Measurements from ENCODE around the gene POLR2M. TPM values are rescaled to one million over a fixed set of nuclear protein-coding genes. Genes with fewer than 3 reads are reported as not detected.

POLR2M gene
- total and polyA plus RNA-seq, 10 of the 15 experiments (the other 5 are each of a cell fraction or from before 2014, with no cell fraction given): 5.8 to 364 (median 23.7) TPM

GRCh38 chr15:57665194-57665593 is 41.3 kb upstream of the POLR2M start:
- no peaks in the 10 kb centered on the region for H3K4me1 ChIP-seq (ENCODE audit: control insufficient read depth, insufficient read depth, low read length)
- H3K9me3 ChIP-seq (replicated peaks; ENCODE audit: control insufficient read depth, insufficient read depth, low read length): no peaks in the 10 kb centered on the region
- H4K20me1 ChIP-seq (ENCODE audit: control insufficient read depth, insufficient read depth): no peaks in the 10 kb centered on the region
- FAIRE-seq (no peak), DNase-seq (ENCODE audit: low read depth, low spot score) (no peak), ATAC-seq (no peak)
- no peak overlapping the region for H3K4me3 ChIP-seq
- no peak overlapping the region for H2AFZ ChIP-seq (ENCODE audit: control insufficient read depth, low read depth, low read length)
- no peak for TF ChIP-seq RELA (IDR thresholded peaks at IDR 0.05; ENCODE audit: borderline replicate concordance, partially characterized antibody)
- no peak for TF ChIP-seq ZBTB11 (CRISPR knock-in tag; IDR thresholded peaks at IDR 0.05)
- no peak for TF ChIP-seq IRF5 (IDR thresholded peaks at IDR 0.05; ENCODE audit: borderline replicate concordance)
- TF ChIP-seq RBBP5 (conservative IDR thresholded peaks at IDR 0.05): no peak
- TF ChIP-seq SREBF1 (IDR thresholded peaks at IDR 0.05; ENCODE audit: low read length): no peak
- TF ChIP-seq POLR2AphosphoS2 (IDR thresholded peaks at IDR 0.05; ENCODE audit: low read depth, low read length): no peak
- TF ChIP-seq MEF2A (IDR thresholded peaks at IDR 0.05; ENCODE audit: insufficient read depth, low read depth, low read length): no peak
- H3K27me3 ChIP-seq (replicated peaks in 1 of 2; ENCODE audit: control insufficient read depth in 2 of 2, insufficient read depth in 2 of 2, low read length in 1 of 2): 0 out of 4 replicates have a peak, but pooled peaks cover 0 to 3% of the 10 kb centered on the region in 2 experiments
- ChIA-PET SMC1A (ENCODE audit: uncharacterized antibody, unreplicated experiment) (interaction anchor here (1.2 kb wide), 1 partner anchor 11 kb away, joined by 3 read pairs; no protein-coding TSS in a partner anchor), CTCF (interaction anchor here (0.6 to 1.3 kb wide), 2 partner anchors 85 to 196 kb away, joined by 3 to 4 read pairs; no protein-coding TSS in a partner anchor), RAD21 (ENCODE audit: unreplicated experiment) (no interaction called here), POLR2A (no interaction called here)
- no peaks in the 10 kb centered on the region for H3K36me3 ChIP-seq (ENCODE audit: control insufficient read depth in 2 of 2, insufficient read depth in 2 of 2, low read length in 1 of 2)
- H3K79me2 ChIP-seq (ENCODE audit: control insufficient read depth, insufficient read depth, low read length): no peaks in the 10 kb centered on the region
- no peak overlapping the region for H3K4me2 ChIP-seq (ENCODE audit: control insufficient read depth, insufficient read depth)
- no peak overlapping the region for H3K9ac ChIP-seq (ENCODE audit: control insufficient read depth, insufficient read depth, low read length)
- intact Hi-C loops (cut with micrococcal nuclease; ENCODE audit: unreplicated experiment): no loop called here
- BruUV-seq (replicated peaks): no TSS peak
- WGBS (ENCODE audit: insufficient coverage, insufficient replicate concordance, low lambda C conversion rate, missing lambda C conversion rate): 4% methylated on average over 2 of the region's 2 CpGs
- no peak overlapping the region for H3K27ac ChIP-seq (ENCODE audit: control insufficient read depth, insufficient read depth)
- in situ Hi-C loops (cut with MboI): no loop called here
